GM21529 (cell line): ENCODE results near the gene ONECUT1.
"Not testable (repeated sequence)": the region's sequence is repeated elsewhere in the genome, so short reads cannot be mapped to it uniquely, and the experiment has no call there.

ENCODE experiments used
- ATAC-seq: cut with Tn5 transposase; IDR thresholded peaks from one replicate; pipeline ENCODE4 v1.9.1; 2021; ENCODE audit not compliant: unreplicated experiment

Gene ONECUT1

GRCh38 chr15:52790169-52790708 is at the start of gene ONECUT1:
Gene ONECUT1, minus strand, starts transcription at chr15:52790336. Its CDS starts 452 bp downstream, at chr15:52789884.
- ATAC-seq, result peak; percentile 85

DNA sequence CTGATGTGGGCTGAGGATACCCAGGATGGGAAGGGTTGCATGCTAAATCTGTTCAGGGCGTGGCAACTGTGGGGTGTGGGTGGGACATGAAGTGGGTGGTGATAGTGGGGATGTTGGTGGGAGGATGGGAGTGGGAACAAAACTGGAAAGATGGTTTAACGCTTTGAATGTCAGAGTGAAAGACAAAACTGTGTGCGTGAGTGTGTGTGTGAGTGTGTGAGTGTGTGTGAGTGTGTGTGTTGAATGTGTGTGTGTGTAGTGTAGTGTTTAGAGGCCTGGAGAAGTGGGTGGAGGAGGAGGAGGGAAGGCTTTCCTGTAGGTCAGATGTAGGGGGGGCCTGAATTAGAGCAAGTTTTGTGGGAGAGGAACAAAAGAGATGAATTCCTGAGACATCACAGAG is 44.2 kb upstream of the ONECUT1 start:
- no peak for ATAC-seq

DNA sequence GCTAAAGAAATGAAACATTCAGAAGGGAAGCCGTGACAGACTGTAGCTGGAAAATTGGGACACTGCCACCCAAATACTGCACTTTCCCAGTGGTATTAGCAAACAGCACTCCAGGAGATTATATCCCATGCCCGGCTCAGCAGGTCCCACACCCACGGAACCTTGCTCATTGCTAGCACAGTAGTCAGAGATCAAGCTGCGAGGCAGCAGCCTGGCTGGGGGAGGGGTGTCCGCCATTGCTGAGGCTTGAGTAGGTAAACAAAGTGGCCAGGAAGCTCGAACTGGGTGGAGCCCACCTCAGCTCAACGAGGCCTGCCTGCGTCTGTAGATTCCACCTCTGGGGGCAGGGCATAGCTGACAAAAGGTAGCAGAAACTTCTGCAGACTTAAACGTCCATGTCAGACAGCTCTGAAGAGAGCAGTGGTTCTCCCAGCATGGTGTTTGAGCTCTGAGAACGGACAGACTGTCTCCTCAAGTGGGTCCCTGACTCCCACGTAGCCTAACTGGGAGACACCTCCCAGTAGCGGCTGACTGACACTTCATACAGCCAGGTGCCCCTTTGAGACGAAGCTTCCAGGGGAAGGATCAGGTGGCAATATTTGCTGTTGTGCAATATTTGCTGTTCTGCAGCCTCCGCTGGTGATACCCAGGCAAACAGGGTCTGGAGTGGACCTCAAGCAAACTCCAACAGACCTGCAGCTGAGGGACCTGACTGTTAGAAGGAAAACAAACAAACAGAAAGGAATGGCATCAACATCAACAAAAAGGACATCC is 34.2 kb upstream of the ONECUT1 start:
- not testable (repeated sequence) for ATAC-seq

DNA sequence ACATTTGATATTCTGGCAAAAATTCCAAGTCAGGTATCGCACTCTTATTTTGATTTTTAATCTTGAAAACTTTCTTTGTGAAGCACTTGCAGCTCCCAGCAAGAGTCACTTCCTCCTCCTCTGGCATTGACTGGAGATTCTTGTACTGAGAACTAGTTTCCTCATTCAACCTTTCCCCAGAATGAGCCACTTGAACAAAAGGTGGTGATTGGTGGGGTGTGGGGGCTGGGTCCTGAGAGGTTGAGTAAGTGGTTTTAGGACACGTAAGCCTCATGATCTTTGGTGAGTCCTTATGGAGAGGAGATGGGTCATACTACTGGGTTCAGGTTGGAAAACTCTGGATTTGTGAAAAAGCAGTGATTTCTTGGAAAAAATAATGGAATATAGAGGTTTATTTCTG is 32.3 kb upstream of the ONECUT1 start:
- ATAC-seq, result no peak

DNA sequence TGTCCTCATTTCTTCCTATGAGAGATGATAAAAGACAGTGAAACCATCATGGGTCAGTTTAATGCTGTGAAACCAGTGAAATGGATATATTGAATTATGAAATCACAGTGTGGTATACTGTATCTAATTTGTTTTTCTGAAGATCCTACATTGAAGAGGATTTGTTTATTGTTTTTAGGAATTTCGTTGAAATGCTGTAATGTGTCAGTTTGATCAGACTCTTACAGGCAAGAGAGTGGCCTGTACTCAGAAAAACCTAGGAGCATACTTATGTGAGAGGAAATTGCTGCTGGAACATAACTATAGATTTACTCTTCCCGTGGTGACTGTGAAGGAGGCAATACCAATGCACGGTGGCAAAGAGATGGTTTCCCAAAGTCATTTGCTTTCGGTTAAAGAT is 29.1 kb upstream of the ONECUT1 start:
- ATAC-seq, result no peak

DNA sequence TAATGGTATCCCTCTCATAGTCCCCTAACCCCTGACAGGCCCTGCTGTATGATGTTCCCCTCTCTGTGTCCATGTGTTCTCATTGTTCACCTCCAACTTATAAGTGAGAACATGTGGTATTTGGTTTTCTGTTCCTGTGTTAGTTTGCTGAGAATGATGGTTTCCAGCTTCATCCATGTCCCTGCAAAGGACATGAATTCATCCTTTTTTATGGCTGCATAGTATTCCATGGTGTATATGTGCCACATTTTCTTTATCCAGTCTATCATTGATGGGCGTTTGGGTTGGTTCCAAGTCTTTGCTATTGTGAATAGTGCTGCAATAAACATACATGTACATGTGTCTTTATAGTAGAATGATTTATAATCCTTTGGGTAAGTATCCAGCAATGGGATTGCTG is 25.8 kb upstream of the ONECUT1 start:
- ATAC-seq, result not testable (repeated sequence)

- ATAC-seq, result no peak
Observed at GRCh38 chr15:52808996-52809395, 18.9 kb upstream of the ONECUT1 start.

DNA sequence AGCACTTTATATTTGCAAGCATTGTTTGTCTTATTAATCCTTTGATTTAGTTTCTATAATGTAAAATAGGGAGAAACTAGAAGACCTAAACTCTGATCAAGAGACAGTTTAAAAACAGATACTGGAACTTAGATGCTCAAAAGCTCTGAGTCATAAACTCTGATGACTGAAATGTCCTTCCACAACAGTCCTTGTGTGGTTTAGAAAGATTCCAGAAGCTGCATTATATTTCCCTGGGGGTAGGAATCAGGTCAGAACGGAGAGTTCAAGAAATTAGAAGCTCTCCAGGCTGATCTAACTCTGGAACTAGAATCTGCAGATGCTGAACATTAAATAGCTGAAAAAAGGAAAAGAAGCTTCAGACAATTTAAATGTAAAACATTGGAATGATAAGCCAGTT is 18.3 kb upstream of the ONECUT1 start:
- ATAC-seq, result no peak

- no peak for ATAC-seq
Observed at GRCh38 chr15:52806284-52806655, 16.1 kb upstream of the ONECUT1 start.

DNA sequence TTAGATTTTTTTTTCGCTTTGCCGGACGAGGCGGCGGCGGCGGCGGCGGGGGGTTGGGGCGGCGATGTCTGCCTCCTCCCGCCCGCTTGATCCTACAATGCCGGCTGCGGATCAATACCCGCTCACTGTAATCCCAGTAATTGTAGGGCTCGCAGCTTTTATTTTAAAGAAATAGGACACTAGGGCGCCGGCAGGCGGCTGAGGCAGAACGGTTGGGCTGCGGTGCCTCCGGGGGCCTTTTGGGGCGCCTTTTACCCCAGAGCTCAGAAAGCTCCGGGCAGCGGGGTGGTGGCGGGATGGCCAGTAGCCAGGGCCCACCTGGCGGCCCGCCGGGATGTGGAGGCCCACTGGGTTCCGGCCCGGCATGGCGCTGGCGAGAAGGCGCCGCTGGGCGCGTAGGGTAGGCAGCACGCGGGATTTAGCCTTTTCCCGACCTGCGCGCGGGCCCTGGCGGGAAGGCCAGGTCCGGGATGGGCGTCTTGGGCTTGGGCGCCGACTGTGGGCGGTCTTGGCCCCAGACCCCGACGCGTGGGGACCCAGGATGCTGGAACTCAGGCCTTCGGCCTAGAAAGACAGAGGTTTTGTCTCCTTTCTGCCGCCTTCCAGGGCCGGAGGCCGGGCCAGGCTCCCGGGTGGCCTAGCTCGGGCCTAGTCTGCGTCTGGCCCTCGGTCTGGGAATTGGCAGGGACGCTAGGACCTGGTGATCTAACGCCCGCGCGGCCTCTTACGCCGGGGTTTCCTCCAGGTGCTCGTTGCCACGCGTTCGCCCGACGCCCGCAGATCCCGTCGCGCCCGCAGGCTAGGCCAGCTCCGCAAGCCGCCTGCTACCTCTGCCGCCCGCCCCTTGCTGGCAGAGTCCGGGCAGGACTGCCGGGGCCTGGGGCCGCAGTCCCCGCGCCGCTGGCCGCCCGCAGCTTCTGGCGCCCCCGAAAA is 15.5 kb upstream of the ONECUT1 start:
- no peak for ATAC-seq

DNA sequence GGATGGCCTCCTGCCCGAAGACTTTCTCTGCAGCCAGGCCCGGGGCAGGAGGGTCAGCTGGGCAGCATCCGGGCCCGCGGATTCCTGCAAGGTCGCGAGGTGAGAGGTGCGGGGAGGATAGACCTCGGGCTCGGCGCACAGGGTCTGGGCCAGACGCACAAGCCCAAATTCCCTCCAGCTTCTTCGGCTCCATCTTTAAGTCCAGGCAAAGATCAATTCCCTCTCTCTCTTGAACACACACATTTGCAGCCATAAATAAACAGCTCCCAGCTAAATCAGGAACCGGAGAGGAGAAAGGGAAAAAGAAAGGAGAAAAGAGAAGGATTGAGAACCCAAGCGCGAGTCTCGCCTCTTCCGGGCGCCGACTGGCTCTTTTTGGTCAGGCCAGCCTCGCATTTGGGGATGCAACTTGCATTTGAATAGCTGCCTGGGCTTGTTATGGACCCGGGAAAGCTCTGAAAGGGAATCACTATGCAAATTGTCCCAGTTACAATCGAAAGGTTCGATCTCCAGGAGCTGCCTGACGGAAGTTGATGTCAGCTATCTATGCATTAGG is 14.5 kb upstream of the ONECUT1 start:
- ATAC-seq, result no peak

DNA sequence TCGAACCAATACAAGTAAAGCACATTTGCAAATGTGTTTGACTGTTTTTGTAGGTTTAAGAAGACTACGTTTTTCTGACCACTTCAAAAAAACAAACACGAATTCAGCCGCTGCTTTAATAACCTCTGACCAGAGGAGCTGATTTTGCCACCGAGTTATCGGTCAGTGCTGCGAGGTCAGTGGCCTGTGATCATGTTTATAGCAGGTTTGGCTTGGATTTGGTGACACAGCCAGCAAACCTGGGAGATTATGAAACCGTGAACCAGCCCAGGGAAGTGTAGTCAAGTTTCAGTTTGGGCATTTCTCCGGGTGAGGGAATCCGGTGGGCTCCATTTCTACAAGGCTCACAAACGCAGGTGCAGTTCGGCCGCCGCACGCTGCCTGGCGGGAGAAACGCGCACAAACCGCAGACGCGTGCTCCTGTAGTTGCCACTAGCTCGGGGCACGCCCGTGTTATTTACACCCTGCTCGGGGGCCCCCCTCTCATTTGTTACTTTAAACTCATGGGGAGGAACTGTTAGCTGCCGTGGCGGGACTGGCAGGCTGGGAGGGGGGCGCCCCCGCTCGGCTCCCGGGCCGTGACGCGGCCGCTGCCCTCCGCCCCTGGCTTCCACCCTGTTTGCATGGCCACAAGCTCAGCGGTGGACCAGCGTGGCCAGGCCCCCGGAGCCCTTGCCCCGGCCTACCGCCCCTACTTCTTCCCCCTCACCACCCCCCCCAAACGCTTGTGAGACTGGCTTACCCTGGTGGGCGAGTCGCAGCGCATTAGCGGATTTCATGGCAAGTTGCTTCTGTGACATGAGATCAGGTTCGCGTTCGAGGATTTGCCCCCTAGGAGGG is 13.6 kb upstream of the ONECUT1 start:
- ATAC-seq, result no peak

DNA sequence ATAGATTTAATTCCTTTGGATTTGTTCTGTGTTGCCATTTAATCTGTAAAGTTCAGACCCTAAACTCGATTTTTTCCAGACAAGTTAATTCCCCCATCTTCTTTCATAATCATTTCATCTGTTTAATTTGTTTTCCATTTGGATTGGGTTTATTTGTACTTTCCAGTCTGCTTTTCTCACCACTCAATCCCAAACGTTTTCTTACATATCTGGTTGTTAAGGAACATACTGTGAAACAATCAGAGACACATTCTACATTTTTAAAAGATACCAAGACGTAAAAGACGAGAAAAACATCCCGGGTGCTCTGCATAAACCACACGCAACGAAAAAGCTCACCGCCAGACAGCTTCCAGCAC is 13.0 kb upstream of the ONECUT1 start:
- ATAC-seq, result no peak

GRCh38 chr15:52802110-52802509 is 12.0 kb upstream of the ONECUT1 start:
- no peak for ATAC-seq

- ATAC-seq, result no peak
Observed at GRCh38 chr15:52801748-52802085, 11.6 kb upstream of the ONECUT1 start.

DNA sequence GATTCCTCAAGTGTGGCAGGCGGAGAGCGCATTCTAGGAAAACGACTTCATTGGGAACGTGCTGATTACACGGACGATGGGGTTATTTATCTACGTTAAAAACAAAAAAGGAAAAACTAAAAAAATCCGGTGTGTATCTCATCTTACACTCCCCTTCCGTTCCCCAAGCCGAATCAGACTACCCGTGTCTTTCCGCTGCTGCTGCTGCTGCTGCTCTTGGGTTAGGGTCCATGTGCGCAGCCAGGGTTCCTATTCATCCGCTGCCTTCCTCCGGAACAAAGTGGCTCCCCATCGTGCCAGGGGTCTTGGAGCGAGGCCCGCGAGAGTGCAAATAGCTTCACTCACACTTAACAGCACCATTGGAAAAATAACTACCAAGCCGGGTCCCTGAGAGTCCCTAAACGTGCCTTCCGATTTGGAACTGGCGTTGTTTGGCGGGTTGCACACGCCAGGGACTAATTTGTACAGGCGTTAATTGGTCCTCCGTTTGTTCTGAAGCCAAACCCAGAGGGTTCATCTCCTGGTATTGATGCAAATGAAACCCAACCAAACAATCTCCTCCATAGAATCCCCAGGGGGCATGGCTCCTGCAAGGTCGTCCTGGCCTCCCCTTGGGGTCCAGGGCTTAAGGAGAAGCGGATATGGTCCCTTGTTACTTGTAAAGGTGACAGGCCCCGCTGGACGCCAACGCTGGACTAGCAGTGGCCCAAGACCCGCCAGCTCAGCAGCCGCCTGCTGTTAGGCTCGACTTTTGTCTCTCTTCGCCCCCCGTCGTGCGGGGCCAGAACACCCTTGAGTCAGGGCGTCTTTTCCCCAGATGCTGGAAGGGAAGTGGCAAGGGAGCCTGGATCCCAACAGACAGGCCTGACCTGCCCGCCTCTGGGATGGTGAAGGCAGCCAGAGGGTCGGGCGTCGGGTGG is 11.0 kb upstream of the ONECUT1 start:
- no peak for ATAC-seq

DNA sequence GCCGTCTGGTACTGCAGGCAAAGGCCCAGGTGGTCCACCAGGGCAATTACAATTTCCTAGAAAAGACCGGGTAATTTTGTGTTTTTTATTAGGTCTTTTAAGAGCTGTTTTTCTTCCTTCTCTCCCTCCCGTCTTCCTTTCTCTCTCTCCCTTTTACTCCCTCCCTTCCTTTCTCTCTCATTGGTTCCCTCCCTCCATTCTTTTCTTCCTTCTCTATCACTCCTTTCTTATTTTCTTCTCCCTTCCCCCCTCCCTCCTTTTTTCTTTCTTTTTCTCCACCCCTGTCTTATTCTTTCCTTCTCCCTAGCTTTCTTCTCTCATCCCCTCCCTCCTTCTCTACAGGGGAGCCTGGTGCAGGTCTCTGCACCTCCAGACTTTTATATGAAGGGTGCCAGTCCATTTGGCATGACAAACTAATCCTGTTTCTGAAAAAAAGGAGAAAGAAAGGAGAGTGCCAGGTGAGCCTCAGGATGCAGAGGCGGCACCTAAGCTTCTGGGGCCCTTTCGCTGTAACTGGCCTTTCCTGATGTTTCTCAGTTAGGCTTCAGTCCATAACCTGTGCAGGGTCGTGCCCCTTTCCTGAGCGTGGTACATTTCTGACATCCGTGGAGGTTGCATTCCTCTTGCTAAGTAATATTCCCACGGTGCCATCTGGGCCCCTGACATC is 9.1 kb upstream of the ONECUT1 start:
- ATAC-seq, result no peak

GRCh38 chr15:52798529-52799101 is 8.5 kb upstream of the ONECUT1 start:
- no peak for ATAC-seq
